T47D (cell line): ENCODE results near the gene SYTL1.

ENCODE experiments used
- DNase-seq, 2 experiments: peaks; one replicate each; pipeline versions ENCODE4 v3.0.0 to v3.0.0-alpha.2; 2011 to 2012; ENCODE audit warnings: low read depth in 1 of 2, low spot score in 1 of 2
- JUND ChIP-seq: IDR thresholded peaks from 2 replicates; pipeline ENCODE4 v1.6.1; 2012; ENCODE audit warnings: low read depth
- in situ Hi-C: cut with HindIII; loops from 2 replicates; pipeline ENCODE4 v1.10.0; 2016; ENCODE audit warnings: low sequenced_read_pairs, low pct_unique_long_range_greater_than_20kb

Gene SYTL1

GRCh38 chr1:27342778-27343638, 1.2 kb downstream of the SYTL1 start:
- in situ Hi-C loops: no loop called here
- peak; percentile 67 to 80 for DNase-seq
- TF ChIP-seq JUND: no peak

GRCh38 chr1:27343639-27344025, 1.8 kb downstream of the SYTL1 start:
- DNase-seq: no peak
- no peak for TF ChIP-seq JUND
- in situ Hi-C loops: no loop called here

- in situ Hi-C loops: no loop called here
- DNase-seq: no peak
- TF ChIP-seq JUND: no peak
Measured at GRCh38 chr1:27345272-27345671, 3.5 kb downstream of the SYTL1 start.

- DNase-seq: no peak
- in situ Hi-C loops: no loop called here
Measured at GRCh38 chr1:27346357-27346756, 4.5 kb downstream of the SYTL1 start.

GRCh38 chr1:27346991-27347624, 5.3 kb downstream of the SYTL1 start:
- no peak for TF ChIP-seq JUND
- DNase-seq: no peak
- in situ Hi-C loops: no loop called here

More at GRCh38 chr1:27346357-27346756, 4.5 kb downstream of the SYTL1 start:
- no peak for TF ChIP-seq JUND

- in situ Hi-C loops: no loop called here
- TF ChIP-seq JUND: no peak
Measured at GRCh38 chr1:27348861-27349783, 7.3 kb downstream of the SYTL1 start.

GRCh38 chr1:27349784-27350662, 8.2 kb downstream of the SYTL1 start:
- DNase-seq: no peak
- TF ChIP-seq JUND: no peak
- in situ Hi-C loops: no loop called here

More at GRCh38 chr1:27348861-27349783, 7.3 kb downstream of the SYTL1 start:
- peak; percentile 77 to 88 for DNase-seq

- DNase-seq: no peak
- no peak for TF ChIP-seq JUND
- in situ Hi-C loops: no loop called here
Measured at GRCh38 chr1:27350663-27351540, 9.1 kb downstream of the SYTL1 start.

GRCh38 chr1:27351541-27352107, 9.8 kb downstream of the SYTL1 start:
- in situ Hi-C loops: no loop called here
- no peak for TF ChIP-seq JUND
- DNase-seq: no peak

GRCh38 chr1:27353166-27353565, 11.3 kb downstream of the SYTL1 start:
- no peak for TF ChIP-seq JUND
- no peak for DNase-seq
- in situ Hi-C loops: no loop called here
